ENCODE data around the gene FGF18.

GRCh38 chr5:171480239-171480638, 60.8 kb downstream of the FGF18 start:
- TF ChIP-seq, protein P1, sequence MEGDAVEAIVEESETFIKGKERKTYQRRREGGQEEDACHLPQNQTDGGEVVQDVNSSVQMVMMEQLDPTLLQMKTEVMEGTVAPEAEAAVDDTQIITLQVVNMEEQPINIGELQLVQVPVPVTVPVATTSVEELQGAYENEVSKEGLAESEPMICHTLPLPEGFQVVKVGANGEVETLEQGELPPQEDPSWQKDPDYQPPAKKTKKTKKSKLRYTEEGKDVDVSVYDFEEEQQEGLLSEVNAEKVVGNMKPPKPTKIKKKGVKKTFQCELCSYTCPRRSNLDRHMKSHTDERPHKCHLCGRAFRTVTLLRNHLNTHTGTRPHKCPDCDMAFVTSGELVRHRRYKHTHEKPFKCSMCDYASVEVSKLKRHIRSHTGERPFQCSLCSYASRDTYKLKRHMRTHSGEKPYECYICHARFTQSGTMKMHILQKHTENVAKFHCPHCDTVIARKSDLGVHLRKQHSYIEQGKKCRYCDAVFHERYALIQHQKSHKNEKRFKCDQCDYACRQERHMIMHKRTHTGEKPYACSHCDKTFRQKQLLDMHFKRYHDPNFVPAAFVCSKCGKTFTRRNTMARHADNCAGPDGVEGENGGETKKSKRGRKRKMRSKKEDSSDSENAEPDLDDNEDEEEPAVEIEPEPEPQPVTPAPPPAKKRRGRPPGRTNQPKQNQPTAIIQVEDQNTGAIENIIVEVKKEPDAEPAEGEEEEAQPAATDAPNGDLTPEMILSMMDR (IDR thresholded peaks at IDR 0.05 in 4 of 5, conservative IDR thresholded peaks at IDR 0.05 in 1 of 5), result no peak
- TF ChIP-seq POLR2A (IDR thresholded peaks at IDR 0.05), result no peak

Measured in gastrocnemius medialis (tissue), 4 donors.